OCI-LY7 (cell line): ENCODE data around the gene IKZF3. TPM values are rescaled to one million over a fixed set of nuclear protein-coding genes. Genes with fewer than 3 reads are reported as not detected.

Source experiments
- BruUV-seq: library from RNA; stranded (reverse); fragments of 400-500 nt; replicated peaks from 2 replicates; lab custom pipeline; 2021; lab: Mats Ljungman, UMichigan
- CTCF ChIA-PET: fragments of 300-600 bp; sonication (Branson Sonifier 250); formaldehyde crosslinking; loops from one replicate; lab custom pipeline; 2022; ENCODE audit warnings: antibody characterized with exemption; ENCODE audit not compliant: unreplicated experiment; lab: Charles Lee
- POLR2A ChIA-PET: fragments of 300-600 bp; sonication (Branson Sonifier 250); formaldehyde crosslinking; loops from one replicate; lab custom pipeline; 2022; ENCODE audit warnings: antibody characterized with exemption; lab: Charles Lee
- DNase-seq: peaks from one replicate; pipeline ENCODE4 v3.0.0-alpha.2; 2015; ENCODE audit warnings: low spot score
- H2AFZ ChIP-seq: fragments of 200-600 bp; sonication (generic), shearing (Covaris generic); 2 replicates; pipeline ENCODE4 v1.6.1; 2014; ENCODE audit warnings: mild to moderate bottlenecking, antibody characterized with exemption, low read length, moderate library complexity
- H3K27ac ChIP-seq: fragments of 200-600 bp; sonication (generic); 2 replicates; pipeline ENCODE4 v1.5.1; 2014; ENCODE audit warnings: mixed run types, low read depth, mild to moderate bottlenecking, moderate library complexity, low read length, inconsistent platforms; ENCODE audit not compliant: poor library complexity, severe bottlenecking
- H3K36me3 ChIP-seq: fragments of 200-600 bp; sonication (generic); 2 replicates; pipeline ENCODE4 v1.6.1; 2014; ENCODE audit warnings: mild to moderate bottlenecking, antibody characterized with exemption, low read length, moderate library complexity, mixed read lengths; ENCODE audit not compliant: insufficient read depth
- H3K4me1 ChIP-seq: fragments of 200-600 bp; sonication (generic); 2 replicates; pipeline ENCODE4 v1.5.1; 2014; ENCODE audit warnings: mild to moderate bottlenecking, low read length; ENCODE audit not compliant: insufficient read depth, poor library complexity, severe bottlenecking
- H3K4me2 ChIP-seq: fragments of 200-600 bp; sonication (generic); 2 replicates; pipeline ENCODE4 v1.6.1; 2014; ENCODE audit warnings: mild to moderate bottlenecking, low read length
- H3K4me3 ChIP-seq: fragments of 200-600 bp; sonication (generic); 2 replicates; pipeline ENCODE4 v1.5.1; 2014; ENCODE audit warnings: mild to moderate bottlenecking, low read depth, low read length; ENCODE audit not compliant: poor library complexity, severe bottlenecking
- H3K79me2 ChIP-seq: fragments of 200-600 bp; sonication (generic); 2 replicates; pipeline ENCODE4 v1.6.1; 2016; ENCODE audit warnings: low read depth, mild to moderate bottlenecking, low read length, moderate library complexity, mixed read lengths; ENCODE audit not compliant: insufficient read depth
- H3K9me2 ChIP-seq: fragments of 200-600 bp; sonication (generic); 2 replicates; pipeline ENCODE4 v1.6.1; 2016; ENCODE audit warnings: mild to moderate bottlenecking, low read length, mixed read lengths; ENCODE audit not compliant: insufficient read depth
- H3K9me3 ChIP-seq: fragments of 200-600 bp; sonication (generic); 2 replicates; pipeline ENCODE4 v1.6.1; 2014; ENCODE audit warnings: mild to moderate bottlenecking, mixed run types, low read length, mixed read lengths
- H4K20me1 ChIP-seq: fragments of 200-600 bp; sonication (generic); 2 replicates; pipeline ENCODE4 v1.6.1; 2014; ENCODE audit warnings: mild to moderate bottlenecking, antibody characterized with exemption, low read length, moderate library complexity, mixed read lengths; ENCODE audit not compliant: insufficient read depth
- CTCF ChIP-seq: fragments of 200-600 bp; sonication (generic); conservative IDR thresholded peaks from 2 replicates; pipeline ENCODE4 v1.5.1; 2014; ENCODE audit warnings: mild to moderate bottlenecking, antibody characterized with exemption, low read length, moderate library complexity, mixed read lengths
- EZH2phosphoT487 ChIP-seq: fragments of 200-600 bp; sonication (generic); IDR thresholded peaks from 2 replicates; pipeline ENCODE4 v1.6.1; 2018; ENCODE audit warnings: low read depth, borderline replicate concordance, mild to moderate bottlenecking, mixed run types, antibody characterized with exemption, low read length, moderate library complexity, mixed read lengths
- intact Hi-C: fragments of 100-400 bp; cut with micrococcal nuclease; formaldehyde crosslinking; loops from one replicate; pipeline ENCODE4 v1.10.0; 2022; ENCODE audit not compliant: unreplicated experiment
- total RNA-seq, 2 experiments: library from RNA; depleted of rRNA in 1 of 2; stranded (reverse); fragments of >200 nt in 1 of 2; shearing (Covaris generic) in 1 of 2; gene quantifications; 2 replicates each; pipeline ENCODE4 v1.2.3, GENCODE V29; 2014 to 2022

The IKZF3 gene
- total RNA-seq, 2 experiments from 2014 or later = 54.7 to 134 TPM

- Histone ChIP-seq H3K36me3 (peaks cover 100% of the 10 kb centered on the region), H3K4me3 (peak overlapping the region; percentile 22), H3K79me2 (peaks cover 20% of the 10 kb centered on the region; the same call in 1 of the 2 replicates), H3K4me1 (peaks cover 37% of the 10 kb centered on the region), H3K9me2 (no peaks in the 10 kb centered on the region), H3K9me3 (peaks cover 8% of the 10 kb centered on the region), H4K20me1 (no peaks in the 10 kb centered on the region), H3K4me2 (peak overlapping the region; percentile 32), H2AFZ (no peak overlapping the region), H3K27ac (peak overlapping the region; percentile 37)
- no TSS peak for BruUV-seq
- intact Hi-C loops = no loop called here
- POLR2A ChIA-PET = interaction anchor here (0.6 to 1.4 kb wide), 5 partner anchors 8 to 41 kb away, joined by 3 to 4 read pairs (median 3); no protein-coding TSS in a partner anchor
- DNase-seq = no peak
- CTCF ChIA-PET = no interaction called here
- TF ChIP-seq EZH2phosphoT487 = no peak
- TF ChIP-seq CTCF = no peak
These were observed 45.6 kb downstream of the IKZF3 start for GRCh38 chr17:39818358-39819000.

- no peak overlapping the region for H3K4me3 ChIP-seq
- TF ChIP-seq CTCF = no peak
- ChIA-PET POLR2A (interaction anchor here (1.1 to 1.6 kb wide), 2 partner anchors 8 to 11 kb away, joined by 3 to 5 read pairs; no protein-coding TSS in a partner anchor), CTCF (no interaction called here)
- H3K4me2 ChIP-seq = no peak overlapping the region
- H4K20me1 ChIP-seq = no peaks in the 10 kb centered on the region
- H3K79me2 ChIP-seq = peaks cover 20% of the 10 kb centered on the region; the same call in 1 of the 2 replicates
- no peak overlapping the region for H3K27ac ChIP-seq
- H3K4me1 ChIP-seq = peaks cover 37% of the 10 kb centered on the region
- H3K9me2 ChIP-seq = no peaks in the 10 kb centered on the region
- H3K36me3 ChIP-seq = peaks cover 97% of the 10 kb centered on the region
- DNase-seq = no peak
- no TSS peak for BruUV-seq
- intact Hi-C loops = no loop called here
- H3K9me3 ChIP-seq = no peaks in the 10 kb centered on the region
- H2AFZ ChIP-seq = no peak overlapping the region
These were observed 47.8 kb downstream of the IKZF3 start for GRCh38 chr17:39816272-39816671.

- POLR2A ChIA-PET = interaction anchor here (0.6 to 1.5 kb wide), 3 partner anchors 12 to 19 kb away, joined by 3 to 4 read pairs (median 4); no protein-coding TSS in a partner anchor
- no TSS peak for BruUV-seq
These were observed 49.6 kb downstream of the IKZF3 start for GRCh38 chr17:39814497-39814896.

More at GRCh38 chr17:39814497-39814896, 49.6 kb downstream of the IKZF3 start:
- intact Hi-C loops = no loop called here
- Histone ChIP-seq H3K9me3 (no peaks in the 10 kb centered on the region), H3K36me3 (peaks cover 97% of the 10 kb centered on the region), H4K20me1 (no peaks in the 10 kb centered on the region), H3K4me2 (no peak overlapping the region), H3K4me1 (peaks cover 19% of the 10 kb centered on the region), H3K79me2 (peaks cover 31% of the 10 kb centered on the region; the same call in 1 of the 2 replicates), H3K4me3 (no peak overlapping the region), H3K27ac (no peak overlapping the region), H3K9me2 (no peaks in the 10 kb centered on the region), H2AFZ (no peak overlapping the region)
- DNase-seq = no peak
- TF ChIP-seq CTCF (no peak), EZH2phosphoT487 (no peak)
- CTCF ChIA-PET = no interaction called here
